Memory B cell (primary cell): ENCODE measurements around the gene CLIP4.

Experiments
- ATAC-seq: fragments of 150-1000 bp; cut with Tn5 transposase; 2 replicates; pipeline ENCODE4 v1.10.0; 2021; ENCODE audit warnings: low read depth, mild to moderate bottlenecking, moderate library complexity
- DNase-seq, 2 donors: peaks; one replicate each; pipeline ENCODE4 v3.0.0; 2022; ENCODE audit warnings: low spot score in 2 of 2
- H3K27ac Mint-ChIP-seq: one replicate; pipeline ENCODE4 v1.8.0; 2022; ENCODE audit warnings: mild to moderate bottlenecking, moderate library complexity, mixed read lengths
- H3K27me3 Mint-ChIP-seq: one replicate; pipeline ENCODE4 v1.8.0; 2022; ENCODE audit warnings: mixed read lengths
- H3K36me3 Mint-ChIP-seq: one replicate; pipeline ENCODE4 v1.8.0; 2022; ENCODE audit warnings: mild to moderate bottlenecking, mixed read lengths
- H3K4me1 Mint-ChIP-seq: one replicate; pipeline ENCODE4 v1.8.0; 2022; ENCODE audit warnings: mixed read lengths
- H3K4me3 Mint-ChIP-seq: one replicate; pipeline ENCODE4 v1.8.0; 2022; ENCODE audit warnings: mild to moderate bottlenecking, moderate library complexity, mixed read lengths
- H3K9me3 Mint-ChIP-seq: one replicate; pipeline ENCODE4 v1.8.0; 2022; ENCODE audit warnings: mixed read lengths

CLIP4 gene

GRCh38 chr2:29110916-29111535, 4.2 kb upstream of the CLIP4 start:
- DNase-seq (no peak), ATAC-seq (no peak)
- H3K27ac Mint-ChIP-seq = no peak overlapping the region
- H3K9me3 Mint-ChIP-seq = peaks cover 2% of the 10 kb centered on the region
- peaks cover 8% of the 10 kb centered on the region for H3K27me3 Mint-ChIP-seq
- peaks cover 9% of the 10 kb centered on the region for H3K4me1 Mint-ChIP-seq
- no peaks in the 10 kb centered on the region for H3K36me3 Mint-ChIP-seq
- H3K4me3 Mint-ChIP-seq = no peak overlapping the region

GRCh38 chr2:29112379-29112778, 2.8 kb upstream of the CLIP4 start:
- Mint-ChIP-seq H3K4me1 (peaks cover 12% of the 10 kb centered on the region), H3K27ac (no peak overlapping the region), H3K36me3 (no peaks in the 10 kb centered on the region), H3K9me3 (peaks cover 2% of the 10 kb centered on the region), H3K27me3 (peaks cover 8% of the 10 kb centered on the region), H3K4me3 (no peak overlapping the region)
- ATAC-seq (no peak), DNase-seq (no peak)

- Mint-ChIP-seq H3K9me3 (peaks cover 2% of the 10 kb centered on the region), H3K4me1 (peaks cover 12% of the 10 kb centered on the region), H3K4me3 (no peak overlapping the region), H3K27me3 (peaks cover 8% of the 10 kb centered on the region), H3K36me3 (no peaks in the 10 kb centered on the region), H3K27ac (no peak overlapping the region)
- ATAC-seq (no peak), DNase-seq (no peak)
These were observed 2.1 kb upstream of the CLIP4 start for GRCh38 chr2:29113027-29113686.

GRCh38 chr2:29113891-29114321, 1.3 kb upstream of the CLIP4 start:
- Mint-ChIP-seq H3K9me3 (peaks cover 2% of the 10 kb centered on the region), H3K27ac (peak overlapping the region; percentile 80), H3K4me3 (peak overlapping the region; percentile 96), H3K36me3 (no peaks in the 10 kb centered on the region), H3K4me1 (peaks cover 12% of the 10 kb centered on the region), H3K27me3 (peaks cover 8% of the 10 kb centered on the region)
- DNase-seq (no peak), ATAC-seq (no peak)

- H3K4me3 Mint-ChIP-seq = peak overlapping the region; percentile 96
- H3K4me1 Mint-ChIP-seq = peaks cover 12% of the 10 kb centered on the region
- DNase-seq = no peak
- H3K27me3 Mint-ChIP-seq = peaks cover 7% of the 10 kb centered on the region
- H3K27ac Mint-ChIP-seq = peak overlapping the region; percentile 80
- peaks cover 2% of the 10 kb centered on the region for H3K9me3 Mint-ChIP-seq
- no peaks in the 10 kb centered on the region for H3K36me3 Mint-ChIP-seq
- ATAC-seq = no peak
These were observed 649 bp upstream of the CLIP4 start for GRCh38 chr2:29114586-29114945.

GRCh38 chr2:29115797-29116781, 874 bp downstream of the CLIP4 start:
- peak; percentile 23 to 30 for DNase-seq
- peak; percentile 58 for ATAC-seq
- Mint-ChIP-seq H3K4me1 (peaks cover 12% of the 10 kb centered on the region), H3K4me3 (peak overlapping the region; percentile 88), H3K27ac (peak overlapping the region; percentile 91), H3K27me3 (peaks cover 5% of the 10 kb centered on the region), H3K9me3 (no peaks in the 10 kb centered on the region), H3K36me3 (no peaks in the 10 kb centered on the region)

GRCh38 chr2:29117636-29118303, 2.6 kb downstream of the CLIP4 start:
- Mint-ChIP-seq H3K27me3 (peaks cover 5% of the 10 kb centered on the region), H3K36me3 (no peaks in the 10 kb centered on the region), H3K4me3 (no peak overlapping the region), H3K4me1 (peaks cover 12% of the 10 kb centered on the region), H3K9me3 (no peaks in the 10 kb centered on the region), H3K27ac (no peak overlapping the region)
- no peak for DNase-seq
- ATAC-seq = no peak

GRCh38 chr2:29119211-29119610, 4.0 kb downstream of the CLIP4 start:
- DNase-seq = no peak
- Mint-ChIP-seq H3K27ac (no peak overlapping the region), H3K36me3 (peaks cover 9% of the 10 kb centered on the region), H3K4me3 (no peak overlapping the region), H3K9me3 (peaks cover 8% of the 10 kb centered on the region), H3K4me1 (peaks cover 7% of the 10 kb centered on the region), H3K27me3 (peaks cover 2% of the 10 kb centered on the region)
- no peak for ATAC-seq

GRCh38 chr2:29120846-29121245, 5.6 kb downstream of the CLIP4 start:
- peaks cover 2% of the 10 kb centered on the region for H3K4me1 Mint-ChIP-seq
- peaks cover 13% of the 10 kb centered on the region for H3K9me3 Mint-ChIP-seq
- peaks cover 21% of the 10 kb centered on the region for H3K36me3 Mint-ChIP-seq
- ATAC-seq (no peak), DNase-seq (no peak)
- no peaks in the 10 kb centered on the region for H3K27me3 Mint-ChIP-seq
- H3K4me3 Mint-ChIP-seq = no peak overlapping the region
- H3K27ac Mint-ChIP-seq = no peak overlapping the region

- DNase-seq (no peak), ATAC-seq (no peak)
- no peaks in the 10 kb centered on the region for H3K4me1 Mint-ChIP-seq
- H3K27ac Mint-ChIP-seq = no peak overlapping the region
- no peak overlapping the region for H3K4me3 Mint-ChIP-seq
- peaks cover 13% of the 10 kb centered on the region for H3K9me3 Mint-ChIP-seq
- peaks cover 21% of the 10 kb centered on the region for H3K36me3 Mint-ChIP-seq
- H3K27me3 Mint-ChIP-seq = no peaks in the 10 kb centered on the region
These were observed 8.6 kb downstream of the CLIP4 start for GRCh38 chr2:29123617-29124349.

- H3K36me3 Mint-ChIP-seq = peaks cover 21% of the 10 kb centered on the region
- no peak overlapping the region for H3K27ac Mint-ChIP-seq
- no peaks in the 10 kb centered on the region for H3K4me1 Mint-ChIP-seq
- H3K27me3 Mint-ChIP-seq = no peaks in the 10 kb centered on the region
- H3K9me3 Mint-ChIP-seq = peaks cover 13% of the 10 kb centered on the region
- ATAC-seq = no peak
- DNase-seq = no peak
- no peak overlapping the region for H3K4me3 Mint-ChIP-seq
These were observed 9.3 kb downstream of the CLIP4 start for GRCh38 chr2:29124504-29124903.

- H3K4me1 Mint-ChIP-seq = no peaks in the 10 kb centered on the region
- no peak overlapping the region for H3K27ac Mint-ChIP-seq
- DNase-seq (no peak), ATAC-seq (no peak)
- H3K9me3 Mint-ChIP-seq = peaks cover 1% of the 10 kb centered on the region
- H3K36me3 Mint-ChIP-seq = peaks cover 15% of the 10 kb centered on the region
- no peak overlapping the region for H3K4me3 Mint-ChIP-seq
- H3K27me3 Mint-ChIP-seq = no peaks in the 10 kb centered on the region
These were observed 14.5 kb downstream of the CLIP4 start for GRCh38 chr2:29129586-29130281.

GRCh38 chr2:29130295-29130694, 15.1 kb downstream of the CLIP4 start:
- H3K27ac Mint-ChIP-seq = no peak overlapping the region
- no peak overlapping the region for H3K4me3 Mint-ChIP-seq
- DNase-seq = no peak
- no peaks in the 10 kb centered on the region for H3K27me3 Mint-ChIP-seq
- H3K36me3 Mint-ChIP-seq = peaks cover 11% of the 10 kb centered on the region
- no peaks in the 10 kb centered on the region for H3K4me1 Mint-ChIP-seq
- H3K9me3 Mint-ChIP-seq = no peaks in the 10 kb centered on the region
- no peak for ATAC-seq
